ENCODE measurements around the gene BSN.

GRCh38 chr3:49650177-49650576, 95.9 kb downstream of the BSN start:
- TF ChIP-seq CTCF (IDR thresholded peaks at IDR 0.05) (no peak), POLR2A (IDR thresholded peaks at IDR 0.05) (no peak), EP300 (IDR thresholded peaks at IDR 0.05) (no peak)

Data from suprapubic skin (tissue), 3 donors.